CD14-positive monocyte (primary cell): Measurements from ENCODE around the gene USO1. TPM values are rescaled to one million over a fixed set of nuclear protein-coding genes. Genes with fewer than 3 reads are reported as not detected.

Experiments
- DNase-seq, 3 donors: peaks; one replicate each; pipeline ENCODE4 v3.0.0-alpha.2; 2011 to 2022
- H2AFZ ChIP-seq: 2 replicates; pipeline ENCODE4 v1.6.0; 2012; ENCODE audit warnings: mild to moderate bottlenecking, low read depth, low read length, inconsistent platforms; ENCODE audit not compliant: insufficient read depth, poor library complexity, severe bottlenecking
- H3K27ac ChIP-seq, 2 donors: 1 replicate in 1 of 2; 2 replicates in 1 of 2; pipeline ENCODE4 v1.5.1; 2012 to 2013; ENCODE audit warnings: low read length in 2 of 2, control low read depth in 1 of 2, inconsistent platforms in 1 of 2, low read depth in 1 of 2, mild to moderate bottlenecking in 1 of 2
- H3K27me3 ChIP-seq, 2 donors: one replicate each; pipeline versions ENCODE4 v1.6.0 to v1.6.1; 2011 to 2013; ENCODE audit warnings: low read length in 2 of 2; ENCODE audit not compliant: control insufficient read depth in 2 of 2, insufficient read depth in 2 of 2
- H3K36me3 ChIP-seq, 2 donors: replicated peaks in 1 of 2; 1 replicate in 1 of 2; 2 replicates in 1 of 2; pipeline versions ENCODE4 v1.5.1 to v1.6.1; 2012 to 2013; ENCODE audit warnings: low read length in 2 of 2, control low read depth in 1 of 2, inconsistent platforms in 1 of 2, mild to moderate bottlenecking in 1 of 2; ENCODE audit not compliant: insufficient read depth in 2 of 2, control insufficient read depth in 1 of 2
- H3K4me1 ChIP-seq, 2 donors: 1 replicate in 1 of 2; 2 replicates in 1 of 2; pipeline versions ENCODE4 v1.5.1 to v1.6.1; 2012 to 2013; ENCODE audit warnings: low read length in 2 of 2, control low read depth in 1 of 2, inconsistent platforms in 1 of 2, mild to moderate bottlenecking in 1 of 2, moderate library complexity in 1 of 2; ENCODE audit not compliant: insufficient read depth in 2 of 2, control insufficient read depth in 1 of 2
- H3K4me2 ChIP-seq: replicated peaks from 2 replicates; pipeline ENCODE3; 2012; ENCODE audit warnings: low read length, moderate library complexity, mild to moderate bottlenecking; ENCODE audit not compliant: poor library complexity, severe bottlenecking; ENCODE audit errors: extremely low read depth
- H3K4me3 ChIP-seq, 3 experiments: fragments of 200-600 bp in 1 of 3; sonication (generic) in 1 of 3; replicated peaks in 1 of 3; 1 replicate in 2 of 3; 2 replicates in 1 of 3; pipeline ENCODE4 v1.5.1; 2011 to 2013; ENCODE audit warnings: low read length in 3 of 3, mild to moderate bottlenecking in 3 of 3, control low read depth in 2 of 3, low read depth in 2 of 3, inconsistent platforms in 1 of 3, moderate library complexity in 1 of 3
- H3K79me2 ChIP-seq: 2 replicates; pipeline ENCODE4 v1.6.0; 2012; ENCODE audit warnings: mild to moderate bottlenecking, control low read depth, inconsistent platforms, low read length, moderate library complexity; ENCODE audit not compliant: insufficient read depth
- H3K9ac ChIP-seq: 2 replicates; pipeline ENCODE4 v1.6.0; 2017; ENCODE audit warnings: low read length, mild to moderate bottlenecking; ENCODE audit not compliant: insufficient read depth, poor library complexity, severe bottlenecking
- H3K9me3 ChIP-seq, 2 donors: replicated peaks in 1 of 2; 1 replicate in 1 of 2; 2 replicates in 1 of 2; pipeline versions ENCODE4 v1.5.1 to v1.6.1; 2012 to 2013; ENCODE audit warnings: low read length in 2 of 2, control low read depth in 1 of 2; ENCODE audit not compliant: control insufficient read depth in 1 of 2, insufficient read depth in 1 of 2
- H4K20me1 ChIP-seq: 2 replicates; pipeline ENCODE4 v1.6.0; 2012; ENCODE audit warnings: mild to moderate bottlenecking, low read length, control low read depth, moderate library complexity; ENCODE audit not compliant: insufficient read depth
- H3K27ac Mint-ChIP-seq, 7 donors: one replicate each; pipeline ENCODE4 v1.8.0; 2020; ENCODE audit warnings: mild to moderate bottlenecking in 7 of 7, mixed read lengths in 7 of 7, moderate library complexity in 6 of 7, inconsistent platforms in 2 of 7
- H3K27me3 Mint-ChIP-seq, 3 donors: one replicate each; pipeline ENCODE4 v1.8.0; 2021 to 2022; ENCODE audit warnings: low read depth in 3 of 3, mild to moderate bottlenecking in 3 of 3, mixed read lengths in 3 of 3, moderate library complexity in 3 of 3, inconsistent platforms in 1 of 3
- H3K36me3 Mint-ChIP-seq, 2 donors: one replicate each; pipeline ENCODE4 v1.8.0; 2020; ENCODE audit warnings: mixed read lengths in 2 of 2, inconsistent platforms in 1 of 2, mild to moderate bottlenecking in 1 of 2
- H3K4me1 Mint-ChIP-seq: one replicate; pipeline ENCODE4 v1.8.0; 2020; ENCODE audit warnings: mild to moderate bottlenecking, mixed read lengths
- H3K4me3 Mint-ChIP-seq, 2 donors: one replicate each; pipeline ENCODE4 v1.8.0; 2020; ENCODE audit warnings: mild to moderate bottlenecking in 2 of 2, mixed read lengths in 2 of 2, moderate library complexity in 1 of 2
- H3K9me3 Mint-ChIP-seq, 7 donors: one replicate each; pipeline ENCODE4 v1.8.0; 2020 to 2022; ENCODE audit warnings: mixed read lengths in 7 of 7, mild to moderate bottlenecking in 6 of 7, moderate library complexity in 6 of 7, inconsistent platforms in 2 of 7
- WGBS: methylation state at CpG from one replicate; pipeline ENCODE4 v1.1.5; 2013; ENCODE audit warnings: missing lambda C conversion rate; ENCODE audit not compliant: insufficient coverage; 5-methylcytosine and 5-hydroxymethylcytosine counted together
- intact Hi-C, 2 donors: fragments of 100-400 bp; cut with micrococcal nuclease; formaldehyde crosslinking; loops; one replicate each; pipeline versions ENCODE4 v1.15.0 to v1.15.1; 2023
- polyA plus RNA-seq, 3 donors: library from polyadenylated mRNA; depleted of rRNA in 1 of 3; unstranded in 2 of 3; stranded (reverse) in 1 of 3; fragments of 300-500 nt in 2 of 3; fragments of >200 nt in 1 of 3; fragmentation: Illumina TruSeq in 2 of 3; gene quantifications; 1 replicate in 2 of 3; 2 replicates in 1 of 3; pipeline ENCODE4 v1.2.3, GENCODE V29; 2012 to 2021
- TF ChIP-seq, protein P1 (sequence below): fragments of 200-600 bp; IDR thresholded peaks from one replicate; pipeline ENCODE4 v1.8.0; 2022; ENCODE audit warnings: antibody characterized with exemption, mild to moderate bottlenecking

Gene USO1
- polyA plus RNA-seq, 3 donors, result 15.4 to 26.9 (median 17.5) TPM

DNA sequence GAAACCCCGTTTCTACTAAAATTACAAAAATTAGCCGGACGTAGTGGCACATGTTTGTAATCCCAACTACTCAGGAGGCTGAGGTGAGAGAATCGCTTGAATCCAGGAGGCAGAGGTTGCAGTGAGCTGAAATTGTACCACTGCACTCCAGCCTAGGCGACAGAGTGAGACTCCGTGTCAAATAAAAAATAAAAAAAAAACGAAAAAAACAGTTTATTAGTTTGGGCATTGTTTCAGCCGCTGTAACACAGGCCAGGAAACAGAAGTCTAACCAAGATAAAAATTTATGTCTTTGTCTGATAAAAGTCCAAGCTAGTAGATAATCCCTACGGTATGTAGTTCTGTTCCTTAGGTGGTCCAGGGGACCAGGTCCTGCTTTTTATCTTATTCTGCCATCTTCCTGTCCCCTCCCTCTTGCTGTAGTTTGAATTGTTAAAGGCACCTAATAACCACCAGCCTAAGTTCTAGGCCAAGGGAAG, 21.4 kb downstream of the USO1 start:
- no peak overlapping the region for H2AFZ ChIP-seq
- no peaks in the 10 kb centered on the region for H3K27me3 ChIP-seq
- no peaks in the 10 kb centered on the region for H3K9me3 ChIP-seq
- no peak overlapping the region for H3K4me3 Mint-ChIP-seq
- H3K4me3 ChIP-seq, result no peak overlapping the region
- peak overlapping the region in 1 of 2 donors; percentile 51 for H3K27ac ChIP-seq
- H3K27ac Mint-ChIP-seq, result peak overlapping the region in 6 of 7 donors; percentile 2 to 69 (median 44)
- H3K4me1 Mint-ChIP-seq, result peaks cover 23% of the 10 kb centered on the region
- no peaks in the 10 kb centered on the region for H3K27me3 Mint-ChIP-seq
- peaks cover 15 to 20% of the 10 kb centered on the region in 2 donors for H3K4me1 ChIP-seq
- H3K36me3 Mint-ChIP-seq, result peaks cover 3 to 22% of the 10 kb centered on the region in 2 donors
- peaks cover 40% of the 10 kb centered on the region for H4K20me1 ChIP-seq
- peaks cover 6 to 8% of the 10 kb centered on the region in 2 donors for H3K36me3 ChIP-seq
- H3K4me2 ChIP-seq, result no peak overlapping the region
- TF ChIP-seq, protein P1, sequence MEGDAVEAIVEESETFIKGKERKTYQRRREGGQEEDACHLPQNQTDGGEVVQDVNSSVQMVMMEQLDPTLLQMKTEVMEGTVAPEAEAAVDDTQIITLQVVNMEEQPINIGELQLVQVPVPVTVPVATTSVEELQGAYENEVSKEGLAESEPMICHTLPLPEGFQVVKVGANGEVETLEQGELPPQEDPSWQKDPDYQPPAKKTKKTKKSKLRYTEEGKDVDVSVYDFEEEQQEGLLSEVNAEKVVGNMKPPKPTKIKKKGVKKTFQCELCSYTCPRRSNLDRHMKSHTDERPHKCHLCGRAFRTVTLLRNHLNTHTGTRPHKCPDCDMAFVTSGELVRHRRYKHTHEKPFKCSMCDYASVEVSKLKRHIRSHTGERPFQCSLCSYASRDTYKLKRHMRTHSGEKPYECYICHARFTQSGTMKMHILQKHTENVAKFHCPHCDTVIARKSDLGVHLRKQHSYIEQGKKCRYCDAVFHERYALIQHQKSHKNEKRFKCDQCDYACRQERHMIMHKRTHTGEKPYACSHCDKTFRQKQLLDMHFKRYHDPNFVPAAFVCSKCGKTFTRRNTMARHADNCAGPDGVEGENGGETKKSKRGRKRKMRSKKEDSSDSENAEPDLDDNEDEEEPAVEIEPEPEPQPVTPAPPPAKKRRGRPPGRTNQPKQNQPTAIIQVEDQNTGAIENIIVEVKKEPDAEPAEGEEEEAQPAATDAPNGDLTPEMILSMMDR, result no peak
- peaks cover 0 to 2% (median 0%) of the 10 kb centered on the region in 7 donors for H3K9me3 Mint-ChIP-seq
- no peak overlapping the region for H3K9ac ChIP-seq
- intact Hi-C loops, result no loop called here
- DNase-seq, result no peak
- H3K79me2 ChIP-seq, result peaks cover 76% of the 10 kb centered on the region
- 60% methylated on average over 3 of the region's 9 CpGs for WGBS

DNA sequence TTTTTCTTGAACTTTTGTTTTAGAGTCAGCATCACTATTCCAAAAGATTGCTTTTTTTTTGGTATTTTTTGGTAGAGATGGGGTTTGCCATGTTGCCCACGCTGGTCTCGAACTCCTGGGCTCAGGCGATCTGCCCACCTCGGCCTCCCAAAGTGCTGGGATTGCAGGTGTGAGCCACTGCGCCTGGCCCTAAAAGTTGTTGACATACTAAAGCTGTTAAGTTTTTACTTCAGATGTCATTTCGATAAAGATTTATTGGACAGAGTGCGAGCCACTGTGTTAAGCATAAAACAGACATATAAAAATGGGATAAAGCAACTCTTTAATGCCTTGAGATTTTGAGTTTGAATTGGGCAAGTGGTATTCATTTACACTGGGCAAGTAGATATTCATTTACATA, 28.3 kb downstream of the USO1 start:
- Mint-ChIP-seq H3K27me3 (peaks cover 0 to 3% (median 0%) of the 10 kb centered on the region in 3 donors), H3K36me3 (peaks cover 29 to 52% of the 10 kb centered on the region in 2 donors), H3K4me1 (peaks cover 2% of the 10 kb centered on the region), H3K9me3 (peaks cover 2 to 17% (median 6%) of the 10 kb centered on the region in 7 donors), H3K27ac (no peak overlapping the region), H3K4me3 (no peak overlapping the region)
- H4K20me1 ChIP-seq, result peaks cover 6% of the 10 kb centered on the region
- TF ChIP-seq, protein P1, result no peak
- no peak for DNase-seq
- H2AFZ ChIP-seq, result no peak overlapping the region
- no peak overlapping the region for H3K9ac ChIP-seq
- H3K79me2 ChIP-seq, result peaks cover 22% of the 10 kb centered on the region
- H3K4me2 ChIP-seq, result no peak overlapping the region
- peaks cover 2 to 12% of the 10 kb centered on the region in 2 donors for H3K9me3 ChIP-seq
- no peak overlapping the region for H3K4me3 ChIP-seq
- H3K36me3 ChIP-seq, result peaks cover 32 to 49% of the 10 kb centered on the region in 2 donors
- intact Hi-C loops, result no loop called here
- H3K27me3 ChIP-seq, result no peaks in the 10 kb centered on the region
- no peaks in the 10 kb centered on the region for H3K4me1 ChIP-seq
- 93% methylated on average over 3 of the region's 7 CpGs for WGBS
- H3K27ac ChIP-seq, result no peak overlapping the region
